ENCODE measurements around the gene TMEM106C. TPM values are rescaled to one million over a fixed set of nuclear protein-coding genes. Genes with fewer than 3 reads are reported as not detected.

TMEM106C gene
- total and polyA plus RNA-seq, 10 of the 15 experiments (the other 5 are each of a cell fraction or from before 2014, with no cell fraction given): 90.2 to 280 (median 161) TPM

DNA sequence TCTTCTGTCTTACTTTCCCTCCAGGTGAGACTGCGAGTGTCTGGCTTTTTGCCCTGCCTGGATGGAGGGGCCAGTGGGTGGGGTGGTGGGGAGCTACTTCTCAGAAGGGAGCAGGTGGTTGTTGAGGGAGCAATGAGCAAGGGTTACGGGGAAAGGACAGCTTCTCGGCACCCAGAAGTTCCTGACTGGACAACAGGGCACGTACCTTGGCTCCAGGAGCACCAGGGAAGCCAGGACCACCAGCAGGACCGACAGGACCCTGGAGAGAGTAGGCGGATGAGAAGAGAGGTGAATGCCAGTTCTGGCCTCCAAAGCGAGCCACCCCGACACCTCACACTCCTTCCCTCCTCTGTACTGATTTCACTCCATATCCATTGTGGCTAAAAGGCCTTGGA lies 25.6 kb downstream of the TMEM106C start:
- Histone ChIP-seq H3K4me2 (ENCODE audit: control insufficient read depth, insufficient read depth) (no peak overlapping the region), H3K9me3 (replicated peaks; ENCODE audit: control insufficient read depth, insufficient read depth, low read length) (no peaks in the 10 kb centered on the region), H3K4me1 (ENCODE audit: control insufficient read depth, insufficient read depth, low read length) (peaks cover 14% of the 10 kb centered on the region), H3K4me3 (no peak overlapping the region), H2AFZ (ENCODE audit: control insufficient read depth, low read depth, low read length) (no peak overlapping the region), H4K20me1 (ENCODE audit: control insufficient read depth, insufficient read depth) (no peaks in the 10 kb centered on the region), H3K9ac (ENCODE audit: control insufficient read depth, insufficient read depth, low read length) (no peak overlapping the region), H3K27ac (ENCODE audit: control insufficient read depth, insufficient read depth) (no peak overlapping the region), H3K27me3 (replicated peaks in 1 of 2; ENCODE audit: control insufficient read depth in 2 of 2, insufficient read depth in 2 of 2, low read length in 1 of 2) (peaks cover 0 to 3% of the 10 kb centered on the region in 2 experiments; a peak in 3 of 4 replicates), H3K79me2 (ENCODE audit: control insufficient read depth, insufficient read depth, low read length) (no peaks in the 10 kb centered on the region), H3K36me3 (ENCODE audit: control insufficient read depth in 2 of 2, insufficient read depth in 2 of 2, low read length in 1 of 2) (no peaks in the 10 kb centered on the region)
- FAIRE-seq (no peak), ATAC-seq (no peak), DNase-seq (ENCODE audit: low read depth, low spot score) (no peak)
- TF ChIP-seq RCOR1 (conservative IDR thresholded peaks at IDR 0.05; ENCODE audit: low read depth, low read length): no peak
- TF ChIP-seq, protein P1, sequence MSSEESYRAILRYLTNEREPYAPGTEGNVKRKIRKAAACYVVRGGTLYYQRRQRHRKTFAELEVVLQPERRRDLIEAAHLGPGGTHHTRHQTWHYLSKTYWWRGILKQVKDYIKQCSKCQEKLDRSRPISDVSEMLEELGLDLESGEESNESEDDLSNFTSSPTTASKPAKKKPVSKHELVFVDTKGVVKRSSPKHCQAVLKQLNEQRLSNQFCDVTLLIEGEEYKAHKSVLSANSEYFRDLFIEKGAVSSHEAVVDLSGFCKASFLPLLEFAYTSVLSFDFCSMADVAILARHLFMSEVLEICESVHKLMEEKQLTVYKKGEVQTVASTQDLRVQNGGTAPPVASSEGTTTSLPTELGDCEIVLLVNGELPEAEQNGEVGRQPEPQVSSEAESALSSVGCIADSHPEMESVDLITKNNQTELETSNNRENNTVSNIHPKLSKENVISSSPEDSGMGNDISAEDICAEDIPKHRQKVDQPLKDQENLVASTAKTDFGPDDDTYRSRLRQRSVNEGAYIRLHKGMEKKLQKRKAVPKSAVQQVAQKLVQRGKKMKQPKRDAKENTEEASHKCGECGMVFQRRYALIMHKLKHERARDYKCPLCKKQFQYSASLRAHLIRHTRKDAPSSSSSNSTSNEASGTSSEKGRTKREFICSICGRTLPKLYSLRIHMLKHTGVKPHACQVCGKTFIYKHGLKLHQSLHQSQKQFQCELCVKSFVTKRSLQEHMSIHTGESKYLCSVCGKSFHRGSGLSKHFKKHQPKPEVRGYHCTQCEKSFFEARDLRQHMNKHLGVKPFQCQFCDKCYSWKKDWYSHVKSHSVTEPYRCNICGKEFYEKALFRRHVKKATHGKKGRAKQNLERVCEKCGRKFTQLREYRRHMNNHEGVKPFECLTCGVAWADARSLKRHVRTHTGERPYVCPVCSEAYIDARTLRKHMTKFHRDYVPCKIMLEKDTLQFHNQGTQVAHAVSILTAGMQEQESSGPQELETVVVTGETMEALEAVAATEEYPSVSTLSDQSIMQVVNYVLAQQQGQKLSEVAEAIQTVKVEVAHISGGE (CRISPR knock-in tag; IDR thresholded peaks at IDR 0.05): no peak
- TF ChIP-seq NFYA (IDR thresholded peaks at IDR 0.05; ENCODE audit: borderline replicate concordance, low read depth, low read length): no peak
- no peak for TF ChIP-seq CHD2 (IDR thresholded peaks at IDR 0.05; ENCODE audit: borderline replicate concordance, low read depth, low read length)
- TF ChIP-seq, protein P2, sequence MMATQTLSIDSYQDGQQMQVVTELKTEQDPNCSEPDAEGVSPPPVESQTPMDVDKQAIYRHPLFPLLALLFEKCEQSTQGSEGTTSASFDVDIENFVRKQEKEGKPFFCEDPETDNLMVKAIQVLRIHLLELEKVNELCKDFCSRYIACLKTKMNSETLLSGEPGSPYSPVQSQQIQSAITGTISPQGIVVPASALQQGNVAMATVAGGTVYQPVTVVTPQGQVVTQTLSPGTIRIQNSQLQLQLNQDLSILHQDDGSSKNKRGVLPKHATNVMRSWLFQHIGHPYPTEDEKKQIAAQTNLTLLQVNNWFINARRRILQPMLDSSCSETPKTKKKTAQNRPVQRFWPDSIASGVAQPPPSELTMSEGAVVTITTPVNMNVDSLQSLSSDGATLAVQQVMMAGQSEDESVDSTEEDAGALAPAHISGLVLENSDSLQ (IDR thresholded peaks at IDR 0.05): no peak
- TF ChIP-seq NFIC (IDR thresholded peaks at IDR 0.05; ENCODE audit: low read depth, low read length): no peak
- no peak for TF ChIP-seq YY1 (IDR thresholded peaks at IDR 0.05; ENCODE audit: low read depth, low read length)
- no peak for TF ChIP-seq MTA2 (IDR thresholded peaks at IDR 0.05; ENCODE audit: low read depth)
- TF ChIP-seq, protein P3, sequence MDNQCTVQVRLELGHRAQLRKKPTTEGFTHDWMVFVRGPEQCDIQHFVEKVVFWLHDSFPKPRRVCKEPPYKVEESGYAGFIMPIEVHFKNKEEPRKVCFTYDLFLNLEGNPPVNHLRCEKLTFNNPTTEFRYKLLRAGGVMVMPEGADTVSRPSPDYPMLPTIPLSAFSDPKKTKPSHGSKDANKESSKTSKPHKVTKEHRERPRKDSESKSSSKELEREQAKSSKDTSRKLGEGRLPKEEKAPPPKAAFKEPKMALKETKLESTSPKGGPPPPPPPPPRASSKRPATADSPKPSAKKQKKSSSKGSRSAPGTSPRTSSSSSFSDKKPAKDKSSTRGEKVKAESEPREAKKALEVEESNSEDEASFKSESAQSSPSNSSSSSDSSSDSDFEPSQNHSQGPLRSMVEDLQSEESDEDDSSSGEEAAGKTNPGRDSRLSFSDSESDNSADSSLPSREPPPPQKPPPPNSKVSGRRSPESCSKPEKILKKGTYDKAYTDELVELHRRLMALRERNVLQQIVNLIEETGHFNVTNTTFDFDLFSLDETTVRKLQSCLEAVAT (IDR thresholded peaks at IDR 0.05): no peak
- no peak for TF ChIP-seq SUPT20H (IDR thresholded peaks at IDR 0.05; ENCODE audit: borderline replicate concordance, control insufficient read depth, low read depth, low read length)
- TF ChIP-seq POU2F2 (IDR thresholded peaks at IDR 0.05; ENCODE audit: borderline replicate concordance, low read depth, low read length): no peak
- no peak for TF ChIP-seq CHD1 (IDR thresholded peaks at IDR 0.05; ENCODE audit: low read depth, low read length)
- no peak for TF ChIP-seq SPI1 (IDR thresholded peaks at IDR 0.05; ENCODE audit: borderline replicate concordance, insufficient read depth, low read depth, low read length)
- TF ChIP-seq, protein P4, sequence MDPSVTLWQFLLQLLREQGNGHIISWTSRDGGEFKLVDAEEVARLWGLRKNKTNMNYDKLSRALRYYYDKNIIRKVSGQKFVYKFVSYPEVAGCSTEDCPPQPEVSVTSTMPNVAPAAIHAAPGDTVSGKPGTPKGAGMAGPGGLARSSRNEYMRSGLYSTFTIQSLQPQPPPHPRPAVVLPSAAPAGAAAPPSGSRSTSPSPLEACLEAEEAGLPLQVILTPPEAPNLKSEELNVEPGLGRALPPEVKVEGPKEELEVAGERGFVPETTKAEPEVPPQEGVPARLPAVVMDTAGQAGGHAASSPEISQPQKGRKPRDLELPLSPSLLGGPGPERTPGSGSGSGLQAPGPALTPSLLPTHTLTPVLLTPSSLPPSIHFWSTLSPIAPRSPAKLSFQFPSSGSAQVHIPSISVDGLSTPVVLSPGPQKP (IDR thresholded peaks at IDR 0.05; ENCODE audit: low read depth, low read length): no peak
- no peak for TF ChIP-seq TBL1XR1 (IDR thresholded peaks at IDR 0.05; ENCODE audit: low read depth, low read length)
- ChIA-PET CTCF (no interaction called here), RAD21 (ENCODE audit: unreplicated experiment) (no interaction called here), POLR2A (no interaction called here), SMC1A (ENCODE audit: uncharacterized antibody, unreplicated experiment) (no interaction called here)
- intact Hi-C loops (cut with micrococcal nuclease; ENCODE audit: unreplicated experiment): no loop called here
- no TSS peak for BruUV-seq (replicated peaks)
- 79% methylated on average over 8 of the region's 8 CpGs for WGBS (ENCODE audit: insufficient coverage, insufficient replicate concordance, low lambda C conversion rate, missing lambda C conversion rate)
- in situ Hi-C loops (cut with MboI): no loop called here

Measured in GM12878 (cell line).